Tibial nerve (tissue), 4 donors: ENCODE data around the gene LGR6. TPM values are rescaled to one million over a fixed set of nuclear protein-coding genes. Genes with fewer than 3 reads are reported as not detected.

Source experiments
- DNase-seq, 2 donors: peaks; one replicate each; pipeline ENCODE4 v3.0.0-alpha.2; 2019; ENCODE audit warnings: low spot score in 2 of 2
- H3K27ac ChIP-seq, 4 donors: fragments of 200-600 bp; sonication (generic) in 3 of 4; one replicate each; pipeline ENCODE4 v1.5.1; 2017 to 2019; ENCODE audit warnings: mild to moderate bottlenecking in 1 of 4
- H3K27me3 ChIP-seq, 2 donors: fragments of 200-600 bp; sonication (generic) in 1 of 2; one replicate each; pipeline versions ENCODE4 v1.5.1 to v1.6.0; 2017 to 2019
- H3K36me3 ChIP-seq, 3 donors: fragments of 200-600 bp; sonication (generic); one replicate each; pipeline ENCODE4 v1.5.1; 2018 to 2019
- H3K4me1 ChIP-seq, 4 donors: fragments of 200-600 bp; sonication (generic) in 3 of 4; one replicate each; pipeline ENCODE4 v1.5.1; 2017 to 2019
- H3K4me3 ChIP-seq, 4 donors: fragments of 200-600 bp; sonication (generic) in 3 of 4; one replicate each; pipeline ENCODE4 v1.5.1; 2017 to 2019; ENCODE audit warnings: mild to moderate bottlenecking in 1 of 4, moderate library complexity in 1 of 4
- H3K9me3 ChIP-seq, 4 donors: fragments of 200-600 bp; sonication (generic) in 3 of 4; one replicate each; pipeline ENCODE4 v1.5.1; 2017 to 2019
- CTCF ChIP-seq, 5 experiments: fragments of 200-600 bp in 3 of 5; fragments of 450-650 bp in 2 of 5; sonication (generic) in 3 of 5; IDR thresholded peaks; one replicate each; pipeline ENCODE4 v1.5.1; 2016 to 2019; ENCODE audit warnings: antibody characterized with exemption in 5 of 5, mild to moderate bottlenecking in 3 of 5, moderate library complexity in 2 of 5
- EP300 ChIP-seq, 2 donors: sonication (generic); formaldehyde crosslinking; IDR thresholded peaks; one replicate each; pipeline ENCODE4 v1.6.1; 2017; ENCODE audit warnings: antibody characterized with exemption in 2 of 2, mild to moderate bottlenecking in 1 of 2
- POLR2A ChIP-seq, 2 donors: fragments of 450-650 bp; IDR thresholded peaks; one replicate each; pipeline ENCODE4 v1.6.1; 2017; ENCODE audit warnings: antibody characterized with exemption in 2 of 2, mild to moderate bottlenecking in 2 of 2, moderate library complexity in 2 of 2
- WGBS, 2 donors: methylation state at CpG; one replicate each; pipeline ENCODE4 v1.1.5; 2018; 5-methylcytosine and 5-hydroxymethylcytosine counted together
- total RNA-seq, 4 donors: library from RNA; depleted of rRNA; stranded (reverse); fragments of >200 nt; gene quantifications; one replicate each; pipeline ENCODE4 v1.1.0, GENCODE V29; 2016

The LGR6 gene
- total RNA-seq, 4 donors from 2014 or later = 0.42 TPM; not detected in 3

DNA sequence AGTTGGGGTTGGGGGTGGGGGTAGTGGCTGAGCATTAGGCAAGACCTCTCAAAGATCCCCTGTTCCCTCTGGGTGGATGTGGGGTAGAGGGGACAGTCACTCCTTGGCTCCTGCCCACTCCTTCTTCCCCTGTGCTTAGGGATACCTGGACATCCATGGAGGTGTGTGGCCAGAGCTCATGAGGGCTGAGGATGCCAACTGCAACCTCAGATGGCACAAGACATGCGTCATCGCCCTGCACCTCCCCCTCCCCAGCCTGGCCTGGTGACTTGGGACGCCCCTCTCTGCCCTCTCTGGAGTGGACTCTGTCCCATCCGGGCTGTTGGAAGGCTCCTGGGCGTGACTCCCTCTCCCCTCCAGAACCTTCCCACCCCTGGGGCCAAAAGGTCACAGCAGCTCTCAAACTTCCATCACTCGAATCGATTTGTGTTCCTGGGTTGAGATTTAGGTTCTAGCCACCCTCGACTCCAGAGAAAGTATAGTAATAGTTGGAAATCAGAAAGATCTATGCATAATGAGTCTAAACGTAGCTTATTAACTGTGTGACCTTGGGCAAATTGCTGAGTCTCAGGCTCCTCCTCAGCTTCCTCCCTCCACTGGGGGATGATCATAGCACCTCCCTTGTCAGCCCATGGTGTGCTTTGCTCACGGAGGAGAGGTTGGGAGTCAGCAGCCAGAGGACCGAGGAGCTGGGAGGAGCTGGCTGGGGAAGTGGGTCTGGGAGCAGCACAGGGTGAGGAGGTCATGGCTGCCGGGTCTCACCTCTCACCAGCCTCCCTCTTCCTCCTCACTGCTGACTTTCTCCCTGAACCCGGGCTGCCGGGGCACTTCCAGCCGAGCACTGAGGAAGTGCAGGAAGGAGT, 30.9 kb upstream of the LGR6 start:
- Histone ChIP-seq H3K27ac (peak overlapping the region in 2 of 4 donors; percentile 28 to 80), H3K36me3 (no peaks in the 10 kb centered on the region), H3K4me1 (peaks cover 0 to 56% (median 23%) of the 10 kb centered on the region in 4 donors), H3K4me3 (no peak overlapping the region), H3K27me3 (no peaks in the 10 kb centered on the region), H3K9me3 (no peaks in the 10 kb centered on the region)
- TF ChIP-seq POLR2A (IDR thresholded peaks at IDR 0.05) (no peak), EP300 (IDR thresholded peaks at IDR 0.05) (no peak), CTCF (IDR thresholded peaks at IDR 0.05) (no peak)
- DNase-seq = no peak
- 48 to 57% methylated on average over 14 to 15 of the region's 15 CpGs for WGBS, 2 donors

- WGBS, 2 donors = 55 to 68% methylated on average over 10 of the region's 12 CpGs
Observed at GRCh38 chr1:202163281-202164270, 30.0 kb upstream of the LGR6 start.

DNA sequence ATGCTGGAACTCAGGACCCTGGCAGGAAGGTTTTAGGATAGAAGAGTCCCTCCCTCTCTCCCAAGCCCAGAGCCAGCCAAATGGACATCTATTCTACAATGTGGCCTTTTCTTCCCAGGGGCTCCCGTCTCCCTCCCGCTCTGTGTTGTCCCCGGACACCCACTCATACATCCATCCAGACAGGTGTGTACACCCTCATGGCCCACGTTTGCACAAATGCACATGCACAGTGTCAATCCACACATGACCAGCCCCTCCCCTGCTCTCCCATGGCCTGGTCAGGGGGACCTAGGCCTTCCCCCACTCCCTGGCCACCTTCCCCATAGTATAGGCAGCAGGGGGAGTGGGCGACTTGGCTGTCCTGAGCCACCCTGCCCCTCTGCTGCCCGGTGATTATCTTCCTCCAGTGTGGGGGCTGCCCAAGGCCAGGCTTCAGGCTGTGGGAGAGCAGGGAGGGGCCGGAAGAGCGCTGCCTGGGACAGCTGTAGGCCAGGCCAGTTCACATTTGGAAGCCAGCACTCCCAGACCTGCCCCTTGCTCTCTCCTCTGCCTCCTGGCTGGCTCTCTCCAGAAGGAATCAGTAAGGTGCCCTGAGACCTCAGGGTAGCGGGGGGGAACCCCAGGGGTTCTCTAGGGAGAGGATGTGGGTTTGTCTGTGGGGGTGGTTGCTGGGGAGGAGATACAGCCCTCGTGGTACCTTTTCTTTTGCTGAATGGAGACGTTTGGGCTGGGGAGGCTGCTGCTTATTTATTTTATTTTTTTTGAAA, 29.1 kb upstream of the LGR6 start:
- Histone ChIP-seq H3K4me1 (peaks cover 0 to 67% (median 24%) of the 10 kb centered on the region in 4 donors), H3K9me3 (no peaks in the 10 kb centered on the region), H3K27me3 (no peaks in the 10 kb centered on the region), H3K36me3 (no peaks in the 10 kb centered on the region), H3K27ac (peak overlapping the region in 1 of 4 donors; percentile 50), H3K4me3 (no peak overlapping the region)
- 69 to 72% methylated on average over 11 of the region's 11 CpGs for WGBS, 2 donors
- no peak for TF ChIP-seq CTCF (IDR thresholded peaks at IDR 0.05)
- no peak for TF ChIP-seq POLR2A (IDR thresholded peaks at IDR 0.05)
- no peak for TF ChIP-seq EP300 (IDR thresholded peaks at IDR 0.05)
- DNase-seq = no peak

More at GRCh38 chr1:202163281-202164270, 30.0 kb upstream of the LGR6 start:
- TF ChIP-seq EP300 (IDR thresholded peaks at IDR 0.05) (no peak), CTCF (IDR thresholded peaks at IDR 0.05) (no peak), POLR2A (IDR thresholded peaks at IDR 0.05) (no peak)
- Histone ChIP-seq H3K27ac (peak overlapping the region in 2 of 4 donors; percentile 12 to 50), H3K4me3 (no peak overlapping the region), H3K4me1 (peaks cover 0 to 66% (median 24%) of the 10 kb centered on the region in 4 donors), H3K9me3 (no peaks in the 10 kb centered on the region), H3K36me3 (no peaks in the 10 kb centered on the region), H3K27me3 (no peaks in the 10 kb centered on the region)
- DNase-seq = no peak

GRCh38 chr1:202165267-202165941, 28.2 kb upstream of the LGR6 start:
- H3K27me3 ChIP-seq = no peaks in the 10 kb centered on the region
- DNase-seq = no peak
- no peak overlapping the region for H3K4me3 ChIP-seq
- no peak for TF ChIP-seq CTCF (IDR thresholded peaks at IDR 0.05)
- TF ChIP-seq EP300 (IDR thresholded peaks at IDR 0.05) = no peak
- no peak for TF ChIP-seq POLR2A (IDR thresholded peaks at IDR 0.05)
- H3K4me1 ChIP-seq = peaks cover 0 to 62% (median 24%) of the 10 kb centered on the region in 4 donors
- 73 to 87% methylated on average over 20 of the region's 20 CpGs for WGBS, 2 donors
- H3K36me3 ChIP-seq = no peaks in the 10 kb centered on the region
- H3K27ac ChIP-seq = peak overlapping the region in 1 of 4 donors; percentile 11
- no peaks in the 10 kb centered on the region for H3K9me3 ChIP-seq
